Epidermal melanocyte (primary cell): ENCODE data around the gene ATRIP.
A peak's percentile ranks its signal among the peaks of the same experiment; 100 is the strongest.

ENCODE experiments used
- DNase-seq: peaks from one replicate; pipeline ENCODE4 v3.0.0; 2011; ENCODE audit warnings: low spot score; ENCODE audit not compliant: insufficient read length

ATRIP gene

GRCh38 chr3:48423241-48423882 lies 23.2 kb upstream of the ATRIP start:
- no peak for DNase-seq

GRCh38 chr3:48423883-48424695 lies 22.4 kb upstream of the ATRIP start:
- no peak for DNase-seq

GRCh38 chr3:48425281-48425812 lies 21.2 kb upstream of the ATRIP start:
- no peak for DNase-seq

DNA sequence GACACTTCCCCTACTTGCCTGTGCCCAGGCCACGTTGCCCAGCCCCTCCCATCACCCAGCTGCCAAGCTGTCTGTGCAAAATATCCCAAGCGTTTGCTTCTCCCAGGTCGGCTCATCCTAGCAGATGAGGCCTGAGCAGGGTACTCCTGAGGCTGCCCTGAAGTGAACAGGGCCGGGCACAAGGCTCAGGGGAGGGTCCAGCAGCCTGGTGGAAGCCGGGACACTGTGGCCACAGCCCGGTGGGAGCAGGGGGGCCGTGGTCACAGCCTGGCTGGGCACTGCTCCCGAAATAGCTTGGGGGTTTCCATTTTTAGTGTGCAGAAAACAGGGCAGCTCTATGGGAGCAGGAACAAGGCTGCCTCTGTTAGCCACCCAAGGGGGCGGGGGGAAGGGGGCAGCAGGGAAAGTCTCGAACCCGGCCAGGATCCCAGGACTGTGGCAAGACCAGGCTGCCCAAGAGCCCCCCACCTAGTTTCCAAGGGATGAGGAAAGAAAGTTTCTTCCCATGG lies 20.1 kb upstream of the ATRIP start:
- DNase-seq = peak; percentile 92

DNA sequence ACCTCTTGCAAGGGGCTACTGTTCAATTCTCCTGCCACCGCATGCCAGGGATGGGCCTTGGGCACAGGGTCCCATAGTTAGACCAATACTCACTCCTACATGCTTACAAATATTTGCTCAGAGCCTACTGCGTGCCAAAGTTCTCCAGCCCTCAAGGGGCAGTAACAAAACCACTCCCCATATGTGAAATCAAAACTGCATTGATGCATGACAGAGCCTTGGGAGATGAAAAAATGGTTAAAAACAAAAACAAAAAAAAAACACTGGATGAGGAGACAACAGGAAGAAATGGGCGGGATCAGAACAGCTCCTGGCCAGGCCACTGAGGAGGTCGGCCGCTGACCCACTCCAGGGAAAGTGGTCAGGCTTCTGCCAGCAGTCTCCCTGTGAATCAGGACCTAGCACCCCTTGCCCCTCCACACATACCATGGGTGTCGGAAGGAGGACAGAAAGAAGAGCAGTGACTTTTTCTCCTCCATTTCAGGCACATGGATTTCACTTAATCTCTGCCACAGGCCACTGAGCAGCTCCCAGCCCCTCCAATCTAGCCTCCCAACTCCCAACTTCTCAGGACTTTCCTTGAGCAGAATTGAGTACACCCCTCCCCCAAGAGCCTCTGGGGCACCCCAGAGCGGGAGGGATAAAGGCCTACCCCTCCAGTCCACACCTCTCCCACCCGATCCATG lies 19.4 kb upstream of the ATRIP start:
- peak; percentile 86 for DNase-seq

DNA sequence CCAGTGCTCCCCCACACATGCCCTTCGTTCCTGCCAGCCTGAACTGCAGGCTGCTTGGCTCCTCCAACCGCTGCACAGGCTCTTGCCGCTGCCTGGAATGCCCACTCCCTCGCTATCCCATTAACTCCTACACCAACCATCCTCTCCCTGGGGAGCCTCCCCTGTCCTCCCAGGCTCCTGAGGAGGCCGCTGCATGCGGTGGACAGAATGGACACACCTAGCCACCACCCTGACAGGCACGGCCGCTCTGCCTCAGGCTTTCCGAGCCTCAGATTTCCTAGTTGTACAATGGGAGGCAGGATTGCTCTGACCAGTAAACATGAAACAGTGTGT lies 18.9 kb upstream of the ATRIP start:
- no peak for DNase-seq

DNA sequence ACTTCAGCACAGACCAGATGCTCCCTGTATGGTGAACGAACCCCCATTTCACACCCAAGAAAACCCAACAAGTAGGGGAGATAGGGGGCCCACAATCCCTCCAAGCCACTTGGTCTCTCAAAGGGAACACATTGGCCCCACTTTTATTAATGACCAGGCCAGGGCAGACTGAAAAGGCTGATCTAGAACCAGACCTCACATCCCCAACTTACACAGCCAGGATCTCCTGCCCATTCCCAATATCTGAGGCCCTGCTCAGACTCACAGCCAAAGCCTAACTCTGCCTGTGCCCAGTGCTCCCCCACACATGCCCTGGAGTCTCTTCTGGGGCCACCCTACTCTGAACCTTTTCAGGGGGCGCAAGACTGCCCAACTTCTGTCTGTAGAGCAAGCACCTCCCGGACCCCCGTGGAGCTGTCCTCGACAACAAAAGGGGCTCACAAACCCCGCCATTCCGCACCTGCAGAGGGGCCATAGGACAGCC lies 18.4 kb upstream of the ATRIP start:
- no peak for DNase-seq

DNA sequence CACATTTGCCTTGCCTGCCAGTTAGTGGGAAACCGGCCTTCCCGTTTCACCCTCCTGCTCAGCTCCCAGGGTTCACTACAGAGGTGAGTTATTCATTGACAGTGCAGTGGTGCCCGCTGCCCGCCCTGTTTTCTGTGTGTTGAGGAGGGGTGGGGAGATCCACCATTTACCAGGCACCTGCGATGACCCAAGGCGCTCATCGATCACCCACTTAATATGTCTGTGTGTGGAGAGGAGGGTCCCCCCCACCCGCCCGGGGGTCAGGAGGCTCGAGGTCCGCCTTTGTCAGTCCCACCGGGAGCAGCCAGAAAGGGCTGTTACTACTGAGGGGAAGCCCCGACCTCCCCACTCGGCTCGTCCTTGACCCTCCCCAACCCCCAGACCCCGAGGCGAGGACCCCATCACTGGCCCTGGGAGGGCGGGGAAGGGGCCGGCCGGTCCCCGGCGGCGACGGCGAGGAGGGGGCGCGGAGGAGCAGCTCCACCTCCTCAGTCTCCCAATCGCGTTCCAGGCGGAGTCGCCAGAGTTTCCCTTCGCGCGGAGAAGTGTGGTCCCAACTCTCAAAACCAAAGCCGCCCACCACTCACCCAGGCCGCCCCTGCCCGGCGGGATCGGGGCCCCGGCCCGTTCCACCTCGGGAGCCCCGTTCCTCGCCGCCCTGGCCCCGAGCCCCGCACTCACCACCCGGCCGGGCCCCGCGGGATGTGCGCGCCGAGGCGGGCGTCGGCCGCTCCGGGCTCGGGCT lies 17.8 kb upstream of the ATRIP start:
- no peak for DNase-seq

GRCh38 chr3:48429317-48429959 lies 17.1 kb upstream of the ATRIP start:
- DNase-seq = peak; percentile 65

- peak; percentile 14 for DNase-seq
Measured at GRCh38 chr3:48429960-48430707, 16.4 kb upstream of the ATRIP start, which contains the start of gene PLXNB1. Gene PLXNB1 (minus strand): TSS chr3:48430086. CDS start chr3:48424611, 5,475 bp downstream.

GRCh38 chr3:48430708-48431101 lies 15.8 kb upstream of the ATRIP start:
- DNase-seq = peak; percentile 4

- DNase-seq = peak; percentile 15
Measured at GRCh38 chr3:48431224-48432029, 15.1 kb upstream of the ATRIP start.

DNA sequence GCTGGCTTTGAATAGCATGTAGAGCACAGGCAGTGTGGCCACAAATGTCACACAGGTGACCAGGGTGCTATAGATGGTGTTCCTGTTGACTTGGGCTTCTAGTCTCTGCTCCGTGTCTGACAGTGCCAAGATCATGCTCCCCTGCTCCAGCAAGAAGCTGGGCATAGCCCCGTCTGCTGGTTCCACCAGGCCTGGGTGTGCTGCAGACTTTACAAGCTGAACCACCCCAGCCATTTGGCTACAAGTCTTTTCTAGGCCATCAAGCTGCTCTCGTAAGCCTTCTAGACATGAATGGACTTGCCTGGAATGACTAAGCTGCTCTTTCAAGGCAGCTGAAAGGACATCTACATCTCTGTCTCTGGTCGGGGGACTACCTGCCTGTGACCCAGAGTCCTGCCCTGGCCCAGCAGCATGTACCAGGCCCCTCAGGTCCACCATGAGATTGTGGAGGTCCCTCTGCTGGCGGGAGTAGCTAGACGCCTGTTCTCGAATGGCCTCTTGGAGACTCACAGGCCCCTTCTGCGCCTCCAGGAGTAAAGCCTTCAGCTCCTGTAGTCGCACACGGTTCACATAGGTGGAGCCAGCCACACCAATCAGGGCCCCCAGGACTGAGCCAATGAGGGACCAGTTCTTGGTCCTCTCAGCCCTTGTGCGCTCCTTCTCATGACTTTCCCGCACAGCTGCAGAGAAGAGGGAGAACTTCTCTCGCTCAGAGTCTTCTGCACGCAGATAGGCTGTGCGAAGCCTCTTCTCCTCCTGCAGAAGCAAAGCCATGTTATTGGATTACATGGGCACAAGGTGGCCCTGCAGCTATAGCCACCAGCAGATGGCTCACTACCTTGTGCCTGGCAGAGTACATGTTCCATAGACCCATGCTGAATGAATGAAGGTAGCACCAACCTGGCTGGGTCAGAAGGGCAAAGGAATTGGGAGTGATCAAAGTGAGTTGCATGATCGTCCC lies 13.8 kb upstream of the ATRIP start:
- DNase-seq = peak; percentile 3

DNA sequence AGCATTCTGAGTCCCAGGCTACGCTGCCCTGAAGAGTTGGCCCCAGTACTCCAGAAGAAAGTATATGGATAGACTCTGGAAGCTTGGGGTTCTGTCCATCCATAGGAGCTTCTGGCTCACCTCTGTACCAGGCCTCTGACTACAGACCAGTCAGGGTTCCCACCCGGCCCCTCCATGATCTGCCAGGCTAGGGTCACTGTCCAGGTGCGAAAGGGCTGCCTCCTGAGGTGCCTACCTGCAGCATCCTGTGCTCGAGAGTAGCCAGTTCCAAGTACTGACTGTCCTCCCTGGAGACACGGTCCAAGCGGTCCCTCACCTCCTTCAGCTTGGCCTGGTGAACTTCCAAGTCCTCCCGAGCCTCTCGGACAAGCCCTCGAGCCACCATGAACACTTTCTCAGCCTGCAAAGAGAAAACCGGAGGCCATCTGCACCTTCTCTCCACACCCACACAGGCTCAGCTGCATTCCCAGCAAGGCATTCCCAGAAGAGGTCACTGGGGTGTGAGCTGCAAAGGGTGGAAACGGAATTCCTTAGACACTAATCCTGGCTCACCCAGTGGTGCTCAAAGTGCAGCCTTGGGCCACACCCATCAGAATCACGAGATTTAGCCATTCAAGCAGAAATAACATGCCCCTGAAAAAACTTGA lies 12.9 kb upstream of the ATRIP start:
- DNase-seq = peak; percentile 11

DNA sequence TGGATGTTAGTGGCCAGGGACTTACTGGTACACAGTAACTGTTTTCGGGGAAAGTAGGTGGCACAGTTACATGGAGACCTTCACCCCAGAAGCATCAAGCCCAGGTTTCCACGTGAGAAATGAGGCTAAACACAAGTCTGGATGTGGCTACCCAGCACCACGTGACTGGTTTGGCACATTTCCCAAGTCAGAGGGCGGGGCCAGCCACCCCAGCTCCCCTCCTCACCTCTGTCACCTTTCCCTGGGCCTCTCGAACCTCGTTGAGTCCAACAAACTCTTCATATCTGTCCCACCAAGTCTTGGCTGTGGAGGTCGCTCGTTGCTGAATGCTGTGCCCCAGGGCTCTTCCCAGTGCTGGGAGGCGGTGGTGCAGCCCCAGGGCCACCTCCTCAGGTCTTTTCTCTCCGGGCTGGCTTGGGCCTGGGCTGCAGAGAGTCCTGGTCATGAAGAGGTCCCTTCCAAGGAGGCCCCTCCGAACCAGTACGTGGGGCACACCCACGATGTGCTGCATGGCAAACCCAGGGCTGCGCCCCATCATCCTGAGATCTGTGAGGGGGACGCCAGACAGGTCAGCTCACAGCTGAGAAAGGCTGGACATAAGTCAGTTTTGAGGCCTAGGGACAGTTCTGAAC lies 11.8 kb upstream of the ATRIP start:
- peak; percentile 4 for DNase-seq

GRCh38 chr3:48435223-48435595 lies 11.3 kb upstream of the ATRIP start:
- DNase-seq = peak; percentile 5
